HepG2 (cell line): ENCODE results near the gene TCF12. TPM values are rescaled to one million over a fixed set of nuclear protein-coding genes. Genes with fewer than 3 reads are reported as not detected.
A peak's percentile ranks its signal among the peaks of the same experiment; 100 is the strongest.

Experiments used
- AGO1 ChIP-seq: fragments of 200-400 bp; formaldehyde crosslinking; IDR thresholded peaks from 2 replicates; pipeline ENCODE4 v1.6.1; 2017; ENCODE audit warnings: mild to moderate bottlenecking, low read depth, low read length, moderate library complexity; ENCODE audit not compliant: poor library complexity, severe bottlenecking
- AHR ChIP-seq: IDR thresholded peaks from 2 replicates; pipeline ENCODE4 v1.6.1; 2018; ENCODE audit warnings: missing genetic modification reagents, missing compliant biosample characterization
- ATF5 ChIP-seq: sonication (generic); formaldehyde crosslinking; IDR thresholded peaks from 2 replicates; pipeline ENCODE4 v1.4.0; 2020; ENCODE audit warnings: mild to moderate bottlenecking, low read depth, missing genetic modification reagents
- FOSL2 ChIP-seq: sonication (generic); formaldehyde crosslinking; IDR thresholded peaks from 2 replicates; pipeline ENCODE4 v1.4.0; 2020; ENCODE audit warnings: missing genetic modification reagents
- HOXA7 ChIP-seq: sonication (generic); formaldehyde crosslinking; IDR thresholded peaks from 2 replicates; pipeline ENCODE4 v1.8.1; 2022; ENCODE audit warnings: mild to moderate bottlenecking, missing genetic modification reagents, moderate library complexity
- IKZF5 ChIP-seq: IDR thresholded peaks from 2 replicates; pipeline ENCODE4 v1.6.1; 2018; ENCODE audit warnings: missing genetic modification reagents, mild to moderate bottlenecking, missing compliant biosample characterization
- KAT7 ChIP-seq: IDR thresholded peaks from 2 replicates; pipeline ENCODE4 v1.6.1; 2018; ENCODE audit warnings: borderline replicate concordance, missing compliant biosample characterization
- LCORL ChIP-seq, 2 experiments: fragments of 450-650 bp in 1 of 2; sonication (generic) in 1 of 2; formaldehyde crosslinking in 1 of 2; IDR thresholded peaks; 2 replicates each; pipeline versions ENCODE4 v1.5.0 to v1.6.1; 2017 to 2020; ENCODE audit warnings: antibody characterized with exemption in 1 of 2, missing genetic modification reagents in 1 of 2
- MTA1 ChIP-seq: sonication (generic); formaldehyde crosslinking; IDR thresholded peaks from 2 replicates; pipeline ENCODE4 v1.4.0; 2020; ENCODE audit warnings: missing genetic modification reagents, mild to moderate bottlenecking, borderline replicate concordance
- MXD4 ChIP-seq: IDR thresholded peaks from 2 replicates; pipeline ENCODE4 v1.6.1; 2016; ENCODE audit warnings: mild to moderate bottlenecking, missing biosample characterization, missing genetic modification reagents
- NR2F2 ChIP-seq: IDR thresholded peaks from 2 replicates; pipeline ENCODE4 v1.6.1; 2012; ENCODE audit warnings: low read depth, inconsistent platforms, borderline replicate concordance
- SIN3B ChIP-seq: fragments of 150-350 bp; IDR thresholded peaks from 2 replicates; pipeline ENCODE4 v1.6.1; 2014; ENCODE audit warnings: low read length
- TAF15 ChIP-seq: fragments of 200-400 bp; formaldehyde crosslinking; IDR thresholded peaks from one replicate; pipeline ENCODE4 v1.6.1; 2018; ENCODE audit warnings: mild to moderate bottlenecking, low read depth, low read length; ENCODE audit not compliant: poor library complexity, severe bottlenecking
- TCF7 ChIP-seq: sonication (generic); IDR thresholded peaks from 2 replicates; pipeline ENCODE4 v1.6.1; 2016; ENCODE audit warnings: antibody characterized with exemption, low read depth
- XRCC5 ChIP-seq: fragments of 200-400 bp; formaldehyde crosslinking; optimal IDR thresholded peaks from 2 replicates; pipeline ENCODE3; 2017; ENCODE audit warnings: mild to moderate bottlenecking, low read length
- ZBTB26 ChIP-seq: IDR thresholded peaks from 2 replicates; pipeline ENCODE4 v1.6.1; 2016; ENCODE audit warnings: missing compliant biosample characterization, missing genetic modification reagents, borderline replicate concordance
- ZBTB4 ChIP-seq: sonication (generic); formaldehyde crosslinking; IDR thresholded peaks from 2 replicates; pipeline ENCODE4 v1.4.0; 2020; ENCODE audit warnings: missing genetic modification reagents, mild to moderate bottlenecking, borderline replicate concordance
- ZNF121 ChIP-seq: sonication (generic); formaldehyde crosslinking; IDR thresholded peaks from 2 replicates; pipeline ENCODE4 v1.5.0; 2020; ENCODE audit warnings: mild to moderate bottlenecking, missing genetic modification reagents
- ZNF136 ChIP-seq: sonication (generic); formaldehyde crosslinking; IDR thresholded peaks from 2 replicates; pipeline ENCODE4 v1.8.1; 2022; ENCODE audit warnings: low read depth, mild to moderate bottlenecking, moderate library complexity, missing genetic modification reagents
- ZNF24 ChIP-seq: fragments of 450-650 bp; IDR thresholded peaks from 2 replicates; pipeline ENCODE4 v1.6.1; 2017; ENCODE audit warnings: antibody characterized with exemption, mild to moderate bottlenecking
- ZNF556 ChIP-seq: sonication (generic); formaldehyde crosslinking; IDR thresholded peaks from 2 replicates; pipeline ENCODE4 v1.4.0; 2020; ENCODE audit warnings: mild to moderate bottlenecking, missing genetic modification reagents, borderline replicate concordance
- ZNF562 ChIP-seq: sonication (generic); formaldehyde crosslinking; IDR thresholded peaks from 2 replicates; pipeline ENCODE4 v1.8.0; 2022; ENCODE audit warnings: missing genetic modification reagents, borderline replicate concordance
- ZNF619 ChIP-seq: sonication (generic); formaldehyde crosslinking; IDR thresholded peaks from 2 replicates; pipeline ENCODE4 v1.4.0; 2020; ENCODE audit warnings: mild to moderate bottlenecking, missing genetic modification reagents
- ZSCAN25 ChIP-seq: sonication (generic); formaldehyde crosslinking; IDR thresholded peaks from 2 replicates; pipeline ENCODE4 v1.8.0; 2022; ENCODE audit warnings: mild to moderate bottlenecking, missing genetic modification reagents
- polyA plus RNA-seq, 8 experiments: library from polyadenylated mRNA; depleted of rRNA in 3 of 8; stranded (reverse) in 7 of 8; unstranded in 1 of 8; fragments of >200 nt; fragmentation: Illumina TruSeq in 4 of 8; extraction: Trizol in 4 of 8; gene quantifications; 2 replicates each; pipeline versions ENCODE4 v1.2.1 to v1.2.3, GENCODE V29; 2011 to 2016; ENCODE audit warnings: low read depth in 4 of 8, missing spikeins in 1 of 8, mixed read lengths in 1 of 8; ENCODE audit not compliant: insufficient read depth in 1 of 8
- total RNA-seq, 5 experiments: library from RNA; depleted of rRNA; stranded (reverse); fragments of >200 nt; fragmentation: Illumina TruSeq; extraction: Trizol; gene quantifications; 2 replicates each; pipeline ENCODE4 v1.2.3, GENCODE V29; 2016; ENCODE audit warnings: low read depth in 1 of 5

Gene TCF12
- total and polyA plus RNA-seq, 2 of the 13 experiments (the other 11 are each of a cell fraction or from before 2014, with no cell fraction given): 48.6 to 51.1 TPM

- no peak for TF ChIP-seq ZNF121 (CRISPR knock-in tag)
- TF ChIP-seq ZNF136: no peak
- TF ChIP-seq SIN3B: no peak
- TF ChIP-seq ZNF562: no peak
- TF ChIP-seq MTA1 (CRISPR knock-in tag): no peak
- TF ChIP-seq NR2F2: no peak
- TF ChIP-seq ZNF556 (CRISPR knock-in tag): 0 out of 2 replicates have a peak, but pooled peaks have one; percentile 24
- no peak for TF ChIP-seq TCF7
- TF ChIP-seq KAT7 (CRISPR knock-in tag): no peak
- no peak for TF ChIP-seq AGO1
- no peak for TF ChIP-seq ZBTB26
- TF ChIP-seq ZNF619 (CRISPR knock-in tag): peak; percentile 77; the same call in 1 of the 2 replicates
- TF ChIP-seq LCORL (IDR thresholded peaks at IDR 0.05): no peak
- 0 out of 2 replicates have a peak, but pooled peaks have one; percentile 18 for TF ChIP-seq LCORL (CRISPR knock-in tag; IDR thresholded peaks at IDR 0.05)
- no peak for TF ChIP-seq TAF15
- TF ChIP-seq HOXA7 (CRISPR knock-in tag): no peak
- TF ChIP-seq ZBTB4 (CRISPR knock-in tag): no peak
- TF ChIP-seq XRCC5: peak; percentile 34
- TF ChIP-seq ZSCAN25 (CRISPR knock-in tag): no peak
- TF ChIP-seq ATF5 (CRISPR knock-in tag): no peak
- TF ChIP-seq IKZF5 (CRISPR knock-in tag): no peak
- TF ChIP-seq FOSL2: peak; percentile 36; the same call in 1 of the 2 replicates
- no peak for TF ChIP-seq ZNF24
- no peak for TF ChIP-seq AHR (CRISPR knock-in tag)
- TF ChIP-seq MXD4 (CRISPR knock-in tag): no peak
These were observed 419.5 kb downstream of the TCF12 start (continued) for GRCh38 chr15:57337868-57338411.
